GM12874 (cell line): ENCODE measurements around the gene CHSY1.

ENCODE experiments used
- TF ChIP-seq, protein P1 (sequence below): IDR thresholded peaks from 2 replicates; pipeline ENCODE4 v1.5.1; 2011; ENCODE audit warnings: low read depth, mild to moderate bottlenecking, control low read depth, low read length, moderate library complexity; ENCODE audit not compliant: insufficient read depth

Gene CHSY1

DNA sequence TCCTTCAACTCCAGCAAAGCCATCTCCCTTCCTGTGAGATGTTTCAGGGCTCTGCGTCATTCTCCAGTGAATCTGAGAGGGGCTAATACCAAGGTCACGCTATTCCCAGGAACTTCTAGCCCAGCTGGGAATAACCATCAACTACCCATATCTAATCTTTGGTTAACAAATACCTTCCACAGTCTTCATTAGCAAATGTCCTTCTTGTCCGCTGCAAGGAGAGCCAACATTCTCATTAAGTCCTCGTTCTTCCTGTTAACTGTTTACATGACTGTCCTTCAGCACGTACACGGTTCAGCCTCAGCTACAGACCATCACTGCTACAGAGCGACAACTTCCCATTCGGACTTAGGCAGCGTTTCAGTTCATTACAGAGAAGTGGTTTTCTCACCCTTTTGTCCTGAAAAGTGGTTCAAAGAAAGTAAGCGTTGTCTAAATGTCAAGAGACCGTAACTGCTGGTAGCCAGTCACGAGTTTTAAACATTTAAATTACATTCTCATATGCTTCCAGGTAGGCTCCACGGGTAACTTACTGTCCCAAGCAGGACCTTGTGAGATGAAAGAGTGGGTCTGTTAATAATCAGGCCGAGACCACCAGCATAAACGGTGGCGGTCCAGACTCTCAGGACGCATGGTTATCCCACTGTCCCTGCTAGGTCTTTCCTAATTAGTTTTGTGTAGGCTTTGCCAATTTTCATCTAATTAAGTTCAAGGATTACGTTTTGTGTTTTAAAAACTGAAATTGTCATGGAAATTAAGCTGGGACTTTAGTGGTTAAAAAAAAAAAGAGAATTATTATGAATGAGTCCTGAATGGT lies 63.8 kb downstream of the CHSY1 start:
- TF ChIP-seq, protein P1, sequence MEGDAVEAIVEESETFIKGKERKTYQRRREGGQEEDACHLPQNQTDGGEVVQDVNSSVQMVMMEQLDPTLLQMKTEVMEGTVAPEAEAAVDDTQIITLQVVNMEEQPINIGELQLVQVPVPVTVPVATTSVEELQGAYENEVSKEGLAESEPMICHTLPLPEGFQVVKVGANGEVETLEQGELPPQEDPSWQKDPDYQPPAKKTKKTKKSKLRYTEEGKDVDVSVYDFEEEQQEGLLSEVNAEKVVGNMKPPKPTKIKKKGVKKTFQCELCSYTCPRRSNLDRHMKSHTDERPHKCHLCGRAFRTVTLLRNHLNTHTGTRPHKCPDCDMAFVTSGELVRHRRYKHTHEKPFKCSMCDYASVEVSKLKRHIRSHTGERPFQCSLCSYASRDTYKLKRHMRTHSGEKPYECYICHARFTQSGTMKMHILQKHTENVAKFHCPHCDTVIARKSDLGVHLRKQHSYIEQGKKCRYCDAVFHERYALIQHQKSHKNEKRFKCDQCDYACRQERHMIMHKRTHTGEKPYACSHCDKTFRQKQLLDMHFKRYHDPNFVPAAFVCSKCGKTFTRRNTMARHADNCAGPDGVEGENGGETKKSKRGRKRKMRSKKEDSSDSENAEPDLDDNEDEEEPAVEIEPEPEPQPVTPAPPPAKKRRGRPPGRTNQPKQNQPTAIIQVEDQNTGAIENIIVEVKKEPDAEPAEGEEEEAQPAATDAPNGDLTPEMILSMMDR, result no peak

DNA sequence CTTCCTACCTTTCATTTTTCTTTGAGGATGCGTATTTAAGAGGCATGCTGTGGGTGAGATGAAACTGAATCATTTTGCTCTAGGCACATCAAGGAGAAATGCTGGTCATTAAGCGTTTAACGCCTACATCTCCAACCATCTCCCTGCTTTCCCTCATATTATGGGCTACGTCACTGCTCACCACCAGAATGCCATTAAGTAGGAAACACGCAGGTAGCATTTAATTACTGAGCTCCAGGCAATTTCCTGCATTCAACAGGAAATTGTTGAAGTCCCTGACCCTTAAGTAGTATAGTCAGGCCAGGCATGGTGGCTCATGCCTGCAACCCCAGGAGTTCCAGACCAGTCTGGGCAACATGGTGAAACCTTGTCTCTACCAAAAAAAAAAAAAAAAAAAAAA lies 66.1 kb downstream of the CHSY1 start:
- TF ChIP-seq, protein P1, result no peak

DNA sequence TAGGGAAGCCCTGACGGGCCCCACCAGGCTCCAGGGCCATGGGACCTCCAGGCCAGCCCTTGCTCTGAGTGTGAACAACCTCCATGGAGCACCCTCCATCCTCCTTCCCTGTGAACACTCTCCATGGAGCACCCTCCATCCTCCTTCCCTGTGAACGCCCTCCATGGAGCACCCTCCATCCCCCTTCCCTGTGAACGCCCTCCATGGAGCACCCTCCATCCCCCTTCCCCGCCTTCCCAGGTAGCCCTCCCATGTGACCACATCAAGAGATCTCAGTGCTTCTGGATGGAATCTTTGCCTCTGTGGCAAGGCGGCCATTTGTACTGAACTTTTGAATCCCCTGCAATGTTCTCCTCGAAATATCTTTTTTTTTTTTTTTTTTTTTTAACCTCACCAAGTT lies 66.5 kb downstream of the CHSY1 start:
- TF ChIP-seq, protein P1, result no peak

DNA sequence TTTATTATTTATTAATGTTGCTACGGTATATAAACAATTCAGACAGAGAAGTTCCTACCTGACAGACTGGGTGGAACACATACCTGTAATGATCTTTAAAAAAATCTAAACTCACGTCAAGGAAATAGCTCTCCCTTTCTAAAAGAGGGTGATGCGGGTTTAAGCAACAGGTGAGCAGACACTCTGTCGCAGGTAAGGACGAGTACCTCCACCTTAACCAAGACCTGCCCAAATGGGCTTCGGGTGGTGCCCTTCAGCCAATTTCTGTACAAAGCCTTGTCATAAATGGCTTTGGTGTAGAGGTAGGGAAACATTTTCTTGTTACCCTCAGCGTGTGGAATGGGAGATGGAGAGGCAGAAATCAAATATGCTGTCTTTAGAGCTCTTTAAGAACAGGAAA lies 67.0 kb downstream of the CHSY1 start:
- TF ChIP-seq, protein P1, result no peak

DNA sequence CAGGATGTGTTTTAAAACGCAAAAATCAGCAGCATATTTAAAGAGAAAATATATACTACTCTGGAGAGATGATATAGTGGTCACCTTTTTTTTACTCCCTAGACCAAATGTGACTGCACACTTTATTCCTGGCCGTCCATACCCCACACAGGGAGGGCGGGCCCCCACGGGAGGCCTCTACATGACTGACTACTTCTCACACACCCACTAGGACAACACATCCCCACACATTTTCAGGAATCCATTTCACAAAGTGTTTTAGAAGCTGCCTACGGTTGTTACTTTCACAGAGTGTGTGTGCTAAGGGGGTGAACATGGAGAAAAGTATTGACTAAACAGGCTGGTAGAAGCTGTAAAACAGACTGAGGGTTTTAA lies 67.9 kb downstream of the CHSY1 start:
- TF ChIP-seq, protein P1, result no peak

DNA sequence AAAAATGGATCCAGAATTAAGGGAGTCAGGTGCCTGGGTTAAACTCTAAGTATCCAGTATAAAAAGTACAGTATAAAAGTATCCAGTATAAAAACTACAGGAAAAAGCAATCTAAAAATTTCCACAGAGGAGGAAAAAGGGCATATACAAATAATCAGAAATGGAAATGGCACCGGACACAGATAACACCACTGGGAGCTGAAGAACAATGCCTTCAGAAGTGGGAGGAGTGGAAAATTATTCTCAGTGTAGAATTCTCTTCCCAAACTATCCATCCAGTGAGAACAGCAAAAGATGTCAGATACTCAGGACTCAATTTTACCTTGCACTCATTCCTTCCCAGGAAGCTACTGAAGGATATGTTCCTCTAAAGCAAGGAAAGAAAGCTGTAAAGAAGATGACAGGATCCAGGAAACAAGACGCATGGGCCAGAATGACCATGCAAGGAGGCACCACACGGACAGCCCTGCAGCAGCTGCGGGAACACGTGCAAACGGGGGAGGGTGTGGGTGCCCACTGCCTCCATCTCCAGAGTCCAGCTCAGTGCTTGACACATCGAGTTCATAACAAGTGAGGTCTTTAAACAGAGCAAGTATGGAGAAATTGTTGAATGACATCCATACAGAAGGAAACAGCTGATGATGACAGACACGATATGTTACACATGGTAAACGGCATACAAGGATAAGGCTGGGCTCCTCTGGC lies 68.5 kb downstream of the CHSY1 start:
- TF ChIP-seq, protein P1, result no peak

DNA sequence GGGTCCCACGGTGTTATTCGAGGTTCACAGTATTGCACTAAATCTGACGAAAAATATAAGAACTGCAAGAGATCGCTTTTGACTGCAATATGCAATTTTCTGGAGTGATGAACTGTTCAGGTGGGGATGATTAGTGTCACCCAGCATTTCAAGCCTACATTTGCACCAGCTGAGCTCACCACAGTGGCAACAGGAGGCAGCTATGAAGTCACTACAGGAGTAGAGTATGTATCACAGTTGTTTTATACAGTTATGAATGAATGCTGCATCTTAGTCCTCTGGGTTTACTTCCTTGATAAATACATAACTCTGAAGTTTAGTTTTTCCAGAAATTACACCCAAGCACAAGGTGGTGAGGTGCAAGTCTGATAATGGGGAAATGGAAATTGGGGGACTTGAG lies 69.6 kb downstream of the CHSY1 start:
- TF ChIP-seq, protein P1, result no peak
